ENCODE data around the gene SLC44A3. TPM values are rescaled to one million over a fixed set of nuclear protein-coding genes. Genes with fewer than 3 reads are reported as not detected.

The SLC44A3 gene
- polyA plus RNA-seq, 2 of the 4 experiments (the other 2 are of a cell fraction), result 1.9 to 5.4 TPM

DNA sequence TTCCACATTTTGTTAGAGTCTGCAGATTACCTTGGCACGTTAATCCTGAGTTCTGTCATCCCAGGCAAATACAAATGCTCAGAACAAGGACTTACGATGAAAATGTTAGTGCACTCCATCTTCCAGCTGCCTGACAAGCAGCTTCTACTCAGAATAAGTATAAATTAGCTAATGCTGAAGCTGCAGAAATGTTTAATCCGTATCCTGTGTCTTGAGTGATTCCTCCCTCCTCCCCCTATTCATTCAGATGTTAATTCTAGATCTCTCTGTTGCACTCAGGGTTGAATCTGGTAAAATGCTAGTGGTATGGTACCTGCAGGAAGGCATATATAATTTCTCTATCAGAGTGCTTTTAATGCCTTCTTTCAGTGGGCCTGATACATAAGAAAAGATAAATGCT lies 66.9 kb downstream of the SLC44A3 start:
- Histone ChIP-seq H3K27ac (no peak overlapping the region), H3K4me3 (no peak overlapping the region), H3K4me1 (no peaks in the 10 kb centered on the region), H3K4me2 (no peak overlapping the region), H3K9me3 (no peaks in the 10 kb centered on the region)
- FAIRE-seq (no peak), ATAC-seq (no peak), DNase-seq (ENCODE audit: low read depth in 1 of 2, low spot score in 1 of 2) (no peak)
- POLR2A ChIA-PET, result no interaction called here
- CTCF ChIA-PET, result interaction anchor here (1.6 kb wide), 1 partner anchor 32 kb away, joined by 4 read pairs; no protein-coding TSS in a partner anchor
- 87% methylated on average over 3 of the region's 3 CpGs for WGBS (ENCODE audit: missing lambda C conversion rate)
- TF ChIP-seq FOSB (CRISPR knock-in tag; IDR thresholded peaks at IDR 0.05), result no peak
- TF ChIP-seq NFE2L2 (conservative IDR thresholded peaks at IDR 0.05; ENCODE audit: low read length), result no peak
- TF ChIP-seq, protein P1, sequence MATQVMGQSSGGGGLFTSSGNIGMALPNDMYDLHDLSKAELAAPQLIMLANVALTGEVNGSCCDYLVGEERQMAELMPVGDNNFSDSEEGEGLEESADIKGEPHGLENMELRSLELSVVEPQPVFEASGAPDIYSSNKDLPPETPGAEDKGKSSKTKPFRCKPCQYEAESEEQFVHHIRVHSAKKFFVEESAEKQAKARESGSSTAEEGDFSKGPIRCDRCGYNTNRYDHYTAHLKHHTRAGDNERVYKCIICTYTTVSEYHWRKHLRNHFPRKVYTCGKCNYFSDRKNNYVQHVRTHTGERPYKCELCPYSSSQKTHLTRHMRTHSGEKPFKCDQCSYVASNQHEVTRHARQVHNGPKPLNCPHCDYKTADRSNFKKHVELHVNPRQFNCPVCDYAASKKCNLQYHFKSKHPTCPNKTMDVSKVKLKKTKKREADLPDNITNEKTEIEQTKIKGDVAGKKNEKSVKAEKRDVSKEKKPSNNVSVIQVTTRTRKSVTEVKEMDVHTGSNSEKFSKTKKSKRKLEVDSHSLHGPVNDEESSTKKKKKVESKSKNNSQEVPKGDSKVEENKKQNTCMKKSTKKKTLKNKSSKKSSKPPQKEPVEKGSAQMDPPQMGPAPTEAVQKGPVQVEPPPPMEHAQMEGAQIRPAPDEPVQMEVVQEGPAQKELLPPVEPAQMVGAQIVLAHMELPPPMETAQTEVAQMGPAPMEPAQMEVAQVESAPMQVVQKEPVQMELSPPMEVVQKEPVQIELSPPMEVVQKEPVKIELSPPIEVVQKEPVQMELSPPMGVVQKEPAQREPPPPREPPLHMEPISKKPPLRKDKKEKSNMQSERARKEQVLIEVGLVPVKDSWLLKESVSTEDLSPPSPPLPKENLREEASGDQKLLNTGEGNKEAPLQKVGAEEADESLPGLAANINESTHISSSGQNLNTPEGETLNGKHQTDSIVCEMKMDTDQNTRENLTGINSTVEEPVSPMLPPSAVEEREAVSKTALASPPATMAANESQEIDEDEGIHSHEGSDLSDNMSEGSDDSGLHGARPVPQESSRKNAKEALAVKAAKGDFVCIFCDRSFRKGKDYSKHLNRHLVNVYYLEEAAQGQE (IDR thresholded peaks at IDR 0.05), result no peak
- TF ChIP-seq MAFK (IDR thresholded peaks at IDR 0.05; ENCODE audit: partially characterized antibody), result no peak
- no peak for TF ChIP-seq HES2 (IDR thresholded peaks at IDR 0.05)
- no peak for TF ChIP-seq EP300 (IDR thresholded peaks at IDR 0.05)
- no peak for TF ChIP-seq RAD21 (conservative IDR thresholded peaks at IDR 0.05 in 1 of 2, IDR thresholded peaks at IDR 0.05 in 1 of 2)
- no peak for TF ChIP-seq PHF8 (IDR thresholded peaks at IDR 0.05; ENCODE audit: borderline replicate concordance, low read depth)
- TF ChIP-seq, protein P2, sequence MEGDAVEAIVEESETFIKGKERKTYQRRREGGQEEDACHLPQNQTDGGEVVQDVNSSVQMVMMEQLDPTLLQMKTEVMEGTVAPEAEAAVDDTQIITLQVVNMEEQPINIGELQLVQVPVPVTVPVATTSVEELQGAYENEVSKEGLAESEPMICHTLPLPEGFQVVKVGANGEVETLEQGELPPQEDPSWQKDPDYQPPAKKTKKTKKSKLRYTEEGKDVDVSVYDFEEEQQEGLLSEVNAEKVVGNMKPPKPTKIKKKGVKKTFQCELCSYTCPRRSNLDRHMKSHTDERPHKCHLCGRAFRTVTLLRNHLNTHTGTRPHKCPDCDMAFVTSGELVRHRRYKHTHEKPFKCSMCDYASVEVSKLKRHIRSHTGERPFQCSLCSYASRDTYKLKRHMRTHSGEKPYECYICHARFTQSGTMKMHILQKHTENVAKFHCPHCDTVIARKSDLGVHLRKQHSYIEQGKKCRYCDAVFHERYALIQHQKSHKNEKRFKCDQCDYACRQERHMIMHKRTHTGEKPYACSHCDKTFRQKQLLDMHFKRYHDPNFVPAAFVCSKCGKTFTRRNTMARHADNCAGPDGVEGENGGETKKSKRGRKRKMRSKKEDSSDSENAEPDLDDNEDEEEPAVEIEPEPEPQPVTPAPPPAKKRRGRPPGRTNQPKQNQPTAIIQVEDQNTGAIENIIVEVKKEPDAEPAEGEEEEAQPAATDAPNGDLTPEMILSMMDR (IDR thresholded peaks at IDR 0.05), result no peak
- TF ChIP-seq MAZ (IDR thresholded peaks at IDR 0.05; ENCODE audit: borderline replicate concordance, low read depth, low read length), result no peak
- TF ChIP-seq POLR2AphosphoS2 (conservative IDR thresholded peaks at IDR 0.05; ENCODE audit: low read length), result no peak
- TF ChIP-seq KDM5A (IDR thresholded peaks at IDR 0.05), result no peak
- no peak for TF ChIP-seq JUNB (IDR thresholded peaks at IDR 0.05)

- H3K4me1 ChIP-seq, result no peaks in the 10 kb centered on the region
- no peak overlapping the region for H3K4me2 ChIP-seq
- CTCF ChIA-PET, result interaction anchor here (0.9 kb wide), 1 partner anchor 154 kb away, joined by 4 read pairs; no protein-coding TSS in a partner anchor
- DNase-seq (ENCODE audit: low read depth in 1 of 2, low spot score in 1 of 2), result no peak
- no peak overlapping the region for H3K4me3 ChIP-seq
- TF ChIP-seq HEYL (CRISPR knock-in tag; IDR thresholded peaks at IDR 0.05) (no peak), SREBF2 (IDR thresholded peaks at IDR 0.05) (no peak), CHD4 (IDR thresholded peaks at IDR 0.05; ENCODE audit: borderline replicate concordance) (no peak), SMC3 (IDR thresholded peaks at IDR 0.05) (no peak)
- TF ChIP-seq, protein P3, sequence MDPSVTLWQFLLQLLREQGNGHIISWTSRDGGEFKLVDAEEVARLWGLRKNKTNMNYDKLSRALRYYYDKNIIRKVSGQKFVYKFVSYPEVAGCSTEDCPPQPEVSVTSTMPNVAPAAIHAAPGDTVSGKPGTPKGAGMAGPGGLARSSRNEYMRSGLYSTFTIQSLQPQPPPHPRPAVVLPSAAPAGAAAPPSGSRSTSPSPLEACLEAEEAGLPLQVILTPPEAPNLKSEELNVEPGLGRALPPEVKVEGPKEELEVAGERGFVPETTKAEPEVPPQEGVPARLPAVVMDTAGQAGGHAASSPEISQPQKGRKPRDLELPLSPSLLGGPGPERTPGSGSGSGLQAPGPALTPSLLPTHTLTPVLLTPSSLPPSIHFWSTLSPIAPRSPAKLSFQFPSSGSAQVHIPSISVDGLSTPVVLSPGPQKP (IDR thresholded peaks at IDR 0.05; ENCODE audit: low read depth, low read length), result no peak
- TF ChIP-seq, protein P2 (IDR thresholded peaks at IDR 0.05), result no peak
- WGBS (ENCODE audit: missing lambda C conversion rate), result 86% methylated on average over 4 of the region's 4 CpGs
- ATAC-seq, result no peak
- POLR2A ChIA-PET, result no interaction called here
- no peaks in the 10 kb centered on the region for H3K9me3 ChIP-seq
- no peak overlapping the region for H3K27ac ChIP-seq
- FAIRE-seq, result no peak
These were observed 67.5 kb downstream of the SLC44A3 start for GRCh38 chr1:94887603-94888171.
